Left ventricle myocardium inferior (tissue), 1 donor: ENCODE data around the gene POLDIP2. TPM values are rescaled to one million over a fixed set of nuclear protein-coding genes. Genes with fewer than 3 reads are reported as not detected.

Experiments
- DNase-seq: peaks from one replicate; pipeline ENCODE4 v3.0.0-alpha.2; 2020
- H3K27ac ChIP-seq: fragments of 200-600 bp; replicated peaks from 2 replicates; pipeline ENCODE4 v1.8.0; 2021
- H3K27me3 ChIP-seq: fragments of 200-600 bp; 2 replicates; pipeline ENCODE4 v1.8.0; 2021; ENCODE audit warnings: low read depth
- H3K36me3 ChIP-seq: fragments of 200-600 bp; 2 replicates; pipeline ENCODE4 v1.8.0; 2021
- H3K4me1 ChIP-seq: fragments of 200-600 bp; 2 replicates; pipeline ENCODE4 v1.8.0; 2021
- H3K4me3 ChIP-seq: fragments of 200-600 bp; 2 replicates; pipeline ENCODE4 v1.8.0; 2021; ENCODE audit warnings: mild to moderate bottlenecking, moderate library complexity
- H3K9me3 ChIP-seq: fragments of 200-600 bp; replicated peaks from 2 replicates; pipeline ENCODE4 v1.8.0; 2021
- CTCF ChIP-seq: fragments of 200-600 bp; IDR thresholded peaks from 2 replicates; pipeline ENCODE4 v1.8.0; 2021; ENCODE audit warnings: antibody characterized with exemption, mild to moderate bottlenecking, borderline replicate concordance
- intact Hi-C: fragments of 100-400 bp; cut with micrococcal nuclease; formaldehyde crosslinking; loops from one replicate; pipeline ENCODE4 v1.11.0; 2022
- total RNA-seq: library from RNA; stranded (reverse); fragmentation: NEBNext Ultra II Directional; extraction: Animal tissue kit (Norgen Biotek cat#: 25700); gene quantifications from one replicate; pipeline ENCODE4 v1.2.1, GENCODE V29; 2021
- donor health status: DM: no; HTN: yes; CAD: no; lungs with severe emphysema.

Gene POLDIP2
- total RNA-seq, 1 donor from 2014 or later: 154 TPM

GRCh38 chr17:28330671-28331070 lies 26.7 kb downstream of the POLDIP2 start:
- no peak overlapping the region for H3K27ac ChIP-seq
- peaks cover 46% of the 10 kb centered on the region for H3K36me3 ChIP-seq
- no peaks in the 10 kb centered on the region for H3K27me3 ChIP-seq
- H3K4me3 ChIP-seq: no peak overlapping the region
- peaks cover 24% of the 10 kb centered on the region for H3K4me1 ChIP-seq
- TF ChIP-seq CTCF: no peak
- intact Hi-C loops: no loop called here
- no peak for DNase-seq
- no peaks in the 10 kb centered on the region for H3K9me3 ChIP-seq

DNA sequence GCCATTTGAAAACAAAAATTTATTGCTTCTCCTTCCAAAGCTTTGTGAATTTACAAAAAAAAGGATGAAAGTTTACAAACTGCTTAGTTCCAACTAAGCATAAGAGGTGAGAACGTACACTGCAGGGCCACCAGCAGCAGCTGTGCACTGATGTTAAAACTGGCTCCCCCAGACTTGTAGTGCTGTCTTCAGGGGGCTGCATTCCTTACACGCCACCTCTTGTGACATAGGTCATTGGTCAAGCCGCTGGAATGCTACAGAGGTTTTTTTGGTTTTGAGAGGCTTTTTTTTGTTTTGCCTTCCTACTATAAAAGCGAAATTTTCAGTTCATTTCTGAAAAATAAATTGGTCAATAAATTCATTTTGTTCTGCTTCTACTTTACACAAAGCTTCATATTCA lies 29.0 kb downstream of the POLDIP2 start:
- H3K9me3 ChIP-seq: no peaks in the 10 kb centered on the region
- no peak for DNase-seq
- no peak overlapping the region for H3K27ac ChIP-seq
- intact Hi-C loops: no loop called here
- H3K4me3 ChIP-seq: no peak overlapping the region
- peaks cover 46% of the 10 kb centered on the region for H3K36me3 ChIP-seq
- peaks cover 4% of the 10 kb centered on the region for H3K4me1 ChIP-seq
- H3K27me3 ChIP-seq: no peaks in the 10 kb centered on the region
- TF ChIP-seq CTCF: no peak

DNA sequence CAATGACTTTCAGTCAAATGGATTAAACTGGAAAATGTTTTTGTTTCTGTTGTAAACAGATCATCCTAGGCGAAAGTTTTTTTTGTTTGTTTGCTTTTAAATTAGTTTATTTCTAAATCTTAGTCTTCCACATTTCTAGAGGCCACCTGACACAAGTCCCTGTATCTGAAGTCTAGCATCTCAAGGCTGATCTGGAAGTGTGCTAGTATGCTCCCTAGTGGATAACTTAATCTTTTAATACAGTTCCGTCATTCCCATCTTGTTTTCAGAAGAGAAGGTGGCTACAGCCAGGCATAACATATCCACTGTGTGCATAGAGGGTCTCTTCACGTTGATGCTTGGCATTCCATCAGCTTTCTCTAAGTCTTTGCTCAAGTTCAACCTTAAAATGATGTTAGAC lies 29.6 kb downstream of the POLDIP2 start:
- TF ChIP-seq CTCF: no peak
- no peak for DNase-seq
- intact Hi-C loops: no loop called here
- Histone ChIP-seq H3K36me3 (peaks cover 46% of the 10 kb centered on the region), H3K27me3 (no peaks in the 10 kb centered on the region), H3K9me3 (no peaks in the 10 kb centered on the region), H3K4me3 (no peak overlapping the region), H3K27ac (no peak overlapping the region), H3K4me1 (no peaks in the 10 kb centered on the region)

DNA sequence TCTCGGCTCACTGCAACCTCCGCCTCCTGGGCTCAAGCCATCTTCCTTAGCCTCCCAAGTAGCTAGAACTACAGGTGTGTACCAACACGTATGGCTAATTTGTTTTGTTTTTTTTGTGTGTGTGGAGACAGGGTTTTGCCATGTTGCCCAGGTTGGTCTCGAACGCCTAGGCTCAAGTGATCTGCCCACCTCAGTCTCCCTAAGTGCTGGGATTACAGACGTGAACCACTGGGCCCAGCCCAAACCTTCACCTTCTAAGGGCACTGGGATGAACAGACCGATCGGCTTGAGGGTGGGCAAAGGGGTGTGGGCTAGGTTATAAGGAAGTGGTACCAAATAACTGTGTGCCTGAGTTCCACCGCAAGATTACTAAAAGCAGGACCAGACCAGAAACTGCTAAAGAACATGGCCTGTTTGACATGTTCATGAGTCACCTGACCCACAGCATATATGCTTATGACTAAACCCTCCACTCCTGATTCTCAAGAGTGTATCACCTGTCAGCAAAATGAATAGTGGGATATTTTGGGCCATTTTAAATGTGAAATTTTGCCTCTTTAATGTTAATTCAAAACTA lies 30.2 kb downstream of the POLDIP2 start:
- intact Hi-C loops: no loop called here
- no peaks in the 10 kb centered on the region for H3K27me3 ChIP-seq
- H3K36me3 ChIP-seq: peaks cover 43% of the 10 kb centered on the region
- H3K4me3 ChIP-seq: no peak overlapping the region
- no peaks in the 10 kb centered on the region for H3K4me1 ChIP-seq
- H3K27ac ChIP-seq: no peak overlapping the region
- no peak for TF ChIP-seq CTCF
- no peaks in the 10 kb centered on the region for H3K9me3 ChIP-seq
- DNase-seq: no peak

- no peak overlapping the region for H3K27ac ChIP-seq
- H3K36me3 ChIP-seq: peaks cover 33% of the 10 kb centered on the region
- H3K4me1 ChIP-seq: no peaks in the 10 kb centered on the region
- H3K4me3 ChIP-seq: no peak overlapping the region
- no peak for DNase-seq
- no peaks in the 10 kb centered on the region for H3K27me3 ChIP-seq
- TF ChIP-seq CTCF: no peak
- intact Hi-C loops: no loop called here
- H3K9me3 ChIP-seq: no peaks in the 10 kb centered on the region
Measured at GRCh38 chr17:28326114-28326513, 31.2 kb downstream of the POLDIP2 start.
